K562 (cell line): ENCODE measurements around the gene APBB2. TPM values are rescaled to one million over a fixed set of nuclear protein-coding genes. Genes with fewer than 3 reads are reported as not detected.
A peak's percentile ranks its signal among the peaks of the same experiment; 100 is the strongest.

Experiments used
- ERF ChIP-seq: fragments of 450-650 bp; formaldehyde crosslinking; IDR thresholded peaks from 2 replicates; pipeline ENCODE4 v1.4.0; 2020; ENCODE audit warnings: mild to moderate bottlenecking, mixed read lengths
- KAT2B ChIP-seq: IDR thresholded peaks from one replicate; pipeline ENCODE4 v1.6.1; 2012; ENCODE audit warnings: low read depth, mild to moderate bottlenecking, control low read depth, inconsistent platforms, low read length, moderate library complexity
- KAT7 ChIP-seq: sonication (generic); formaldehyde crosslinking; IDR thresholded peaks from 2 replicates; pipeline ENCODE4 v1.8.0; 2022; ENCODE audit warnings: missing genetic modification reagents, mild to moderate bottlenecking, borderline replicate concordance
- MAFF ChIP-seq: IDR thresholded peaks from 2 replicates; pipeline ENCODE4 v1.6.1; 2012; ENCODE audit warnings: low read length, improper control_type of control experiment
- NFRKB ChIP-seq: fragments of 450-650 bp; IDR thresholded peaks from 2 replicates; pipeline ENCODE4 v1.6.1; 2016; ENCODE audit warnings: low read depth
- NFXL1 ChIP-seq: fragments of 450-650 bp; formaldehyde crosslinking; IDR thresholded peaks from 2 replicates; pipeline ENCODE4 v1.4.0; 2021; ENCODE audit warnings: mild to moderate bottlenecking
- NONO ChIP-seq, 2 experiments: fragments of 200-400 bp in 1 of 2; fragments of 450-650 bp in 1 of 2; formaldehyde crosslinking in 1 of 2; IDR thresholded peaks; 2 replicates each; pipeline ENCODE4 v1.6.1; 2017; ENCODE audit warnings: low read depth in 2 of 2, mild to moderate bottlenecking in 2 of 2, moderate library complexity in 2 of 2, low read length in 1 of 2
- RBM39 ChIP-seq: fragments of 200-400 bp; formaldehyde crosslinking; optimal IDR thresholded peaks from 2 replicates; pipeline ENCODE3; 2018; ENCODE audit warnings: low read depth, low read length
- ZNF253 ChIP-seq: fragments of 250-450 bp; sonication (Bioruptor Pico); conservative IDR thresholded peaks from 2 replicates; pipeline ENCODE4 v1.6.1; 2021; ENCODE audit warnings: mild to moderate bottlenecking
- ZNF311 ChIP-seq: fragments of 250-450 bp; sonication (Bioruptor Pico); IDR thresholded peaks from 2 replicates; pipeline ENCODE4 v1.4.0; 2020; ENCODE audit warnings: mild to moderate bottlenecking, moderate library complexity
- ZNF699 ChIP-seq: fragments of 250-450 bp; sonication (Bioruptor Pico); IDR thresholded peaks from 2 replicates; pipeline ENCODE4 v1.8.0; 2021; ENCODE audit warnings: mild to moderate bottlenecking, moderate library complexity; ENCODE audit not compliant: insufficient replicate concordance
- polyA plus RNA-seq, 8 experiments: library from polyadenylated mRNA; depleted of rRNA in 4 of 8; stranded (reverse) in 5 of 8; unstranded in 3 of 8; fragments of >200 nt; fragmentation: Nextera tagmentation in 2 of 8; fragmentation: Illumina TruSeq in 1 of 8; extraction: Ambion mirVana in 2 of 8; extraction: Trizol in 1 of 8; gene quantifications; 2 replicates each; pipeline versions ENCODE4 v1.2.1 to v1.2.3, GENCODE V29; 2011 to 2014; ENCODE audit warnings: inconsistent platforms in 1 of 8, missing spikeins in 1 of 8
- total RNA-seq, 7 experiments: library from RNA; depleted of rRNA in 6 of 7; stranded (reverse); fragments of >200 nt in 6 of 7; fragmentation: Illumina TruSeq in 2 of 7; extraction: Trizol in 2 of 7; gene quantifications; 2 replicates each; pipeline versions ENCODE4 v1.2.1 to v1.2.3, GENCODE V29; 2011 to 2021; ENCODE audit warnings: low replicate concordance in 1 of 7
- TF ChIP-seq, protein P1 (sequence below), 2 experiments: fragments of 250-450 bp in 1 of 2; fragments of 450-650 bp in 1 of 2; sonication (Bioruptor Pico) in 1 of 2; IDR thresholded peaks; 2 replicates each; pipeline versions ENCODE4 v1.6.1 to v1.8.0; 2016 to 2021; ENCODE audit warnings: mild to moderate bottlenecking in 2 of 2, moderate library complexity in 2 of 2, missing compliant biosample characterization in 1 of 2, missing genetic modification characterization in 1 of 2
- TF ChIP-seq, protein P2 (sequence below): sonication (generic); formaldehyde crosslinking; IDR thresholded peaks from 2 replicates; pipeline ENCODE4 v1.4.0; 2020; ENCODE audit warnings: mild to moderate bottlenecking, missing genetic modification reagents
- TF ChIP-seq, protein P3 (sequence below): fragments of 250-450 bp; sonication (Bioruptor Pico); IDR thresholded peaks from 2 replicates; pipeline ENCODE4 v1.9.0; 2021; ENCODE audit warnings: mild to moderate bottlenecking, inconsistent platforms
- TF ChIP-seq, protein P4 (sequence below): sonication (generic); formaldehyde crosslinking; IDR thresholded peaks from 2 replicates; pipeline ENCODE4 v1.8.1; 2023; ENCODE audit warnings: mild to moderate bottlenecking, missing genetic modification reagents
- TF ChIP-seq, protein P5 (sequence below): sonication (generic); formaldehyde crosslinking; IDR thresholded peaks from 2 replicates; pipeline ENCODE4 v1.8.0; 2022; ENCODE audit warnings: missing genetic modification reagents, mild to moderate bottlenecking, borderline replicate concordance
- TF ChIP-seq, protein P6 (sequence below): fragments of 250-450 bp; sonication (Bioruptor Pico); IDR thresholded peaks from 2 replicates; pipeline ENCODE4 v1.5.0; 2021; ENCODE audit warnings: mild to moderate bottlenecking, moderate library complexity

The APBB2 gene
- total and polyA plus RNA-seq, 9 of the 15 experiments (the other 6 are each of a cell fraction or from before 2014, with no cell fraction given), result 0.08 to 2.1 (median 1.4) TPM

DNA sequence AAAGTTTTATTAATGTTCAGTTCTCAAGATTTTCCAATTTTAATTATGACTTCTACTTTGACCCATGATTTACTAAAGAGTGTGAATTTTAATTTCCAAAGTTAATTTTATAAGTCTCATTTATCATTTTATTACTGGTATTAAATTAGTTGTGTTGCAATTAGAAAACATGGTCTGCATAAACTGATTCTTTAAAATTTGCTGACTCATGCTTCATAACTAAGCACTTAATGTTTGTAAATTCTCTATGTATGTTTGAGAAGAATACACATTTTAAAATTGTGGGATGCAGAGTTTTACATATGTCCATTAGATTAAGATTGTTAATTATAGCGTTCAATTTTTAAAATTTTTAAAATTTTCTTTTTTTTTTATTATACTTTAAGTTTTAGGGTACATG, 22.2 kb upstream of the APBB2 start (continued):
- TF ChIP-seq RBM39 (no peak), KAT7 (CRISPR knock-in tag) (no peak), ZNF699 (CRISPR knock-in tag) (no peak), KAT2B (no peak), NONO (IDR thresholded peaks at IDR 0.05; ENCODE audit: low read depth in 2 of 2, low read length in 1 of 2) (no peak), NFRKB (no peak), ERF (CRISPR knock-in tag) (no peak), ZNF311 (no peak), ZNF253 (CRISPR knock-in tag) (no peak), MAFF (peak; percentile 90), NFXL1 (no peak)
- TF ChIP-seq, protein P1, sequence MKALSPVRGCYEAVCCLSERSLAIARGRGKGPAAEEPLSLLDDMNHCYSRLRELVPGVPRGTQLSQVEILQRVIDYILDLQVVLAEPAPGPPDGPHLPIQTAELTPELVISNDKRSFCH (CRISPR knock-in tag; IDR thresholded peaks at IDR 0.05), result no peak
- TF ChIP-seq, protein P1 (tag; IDR thresholded peaks at IDR 0.05), result no peak
- TF ChIP-seq, protein P2, sequence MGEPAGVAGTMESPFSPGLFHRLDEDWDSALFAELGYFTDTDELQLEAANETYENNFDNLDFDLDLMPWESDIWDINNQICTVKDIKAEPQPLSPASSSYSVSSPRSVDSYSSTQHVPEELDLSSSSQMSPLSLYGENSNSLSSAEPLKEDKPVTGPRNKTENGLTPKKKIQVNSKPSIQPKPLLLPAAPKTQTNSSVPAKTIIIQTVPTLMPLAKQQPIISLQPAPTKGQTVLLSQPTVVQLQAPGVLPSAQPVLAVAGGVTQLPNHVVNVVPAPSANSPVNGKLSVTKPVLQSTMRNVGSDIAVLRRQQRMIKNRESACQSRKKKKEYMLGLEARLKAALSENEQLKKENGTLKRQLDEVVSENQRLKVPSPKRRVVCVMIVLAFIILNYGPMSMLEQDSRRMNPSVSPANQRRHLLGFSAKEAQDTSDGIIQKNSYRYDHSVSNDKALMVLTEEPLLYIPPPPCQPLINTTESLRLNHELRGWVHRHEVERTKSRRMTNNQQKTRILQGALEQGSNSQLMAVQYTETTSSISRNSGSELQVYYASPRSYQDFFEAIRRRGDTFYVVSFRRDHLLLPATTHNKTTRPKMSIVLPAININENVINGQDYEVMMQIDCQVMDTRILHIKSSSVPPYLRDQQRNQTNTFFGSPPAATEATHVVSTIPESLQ, result no peak
- TF ChIP-seq, protein P3, sequence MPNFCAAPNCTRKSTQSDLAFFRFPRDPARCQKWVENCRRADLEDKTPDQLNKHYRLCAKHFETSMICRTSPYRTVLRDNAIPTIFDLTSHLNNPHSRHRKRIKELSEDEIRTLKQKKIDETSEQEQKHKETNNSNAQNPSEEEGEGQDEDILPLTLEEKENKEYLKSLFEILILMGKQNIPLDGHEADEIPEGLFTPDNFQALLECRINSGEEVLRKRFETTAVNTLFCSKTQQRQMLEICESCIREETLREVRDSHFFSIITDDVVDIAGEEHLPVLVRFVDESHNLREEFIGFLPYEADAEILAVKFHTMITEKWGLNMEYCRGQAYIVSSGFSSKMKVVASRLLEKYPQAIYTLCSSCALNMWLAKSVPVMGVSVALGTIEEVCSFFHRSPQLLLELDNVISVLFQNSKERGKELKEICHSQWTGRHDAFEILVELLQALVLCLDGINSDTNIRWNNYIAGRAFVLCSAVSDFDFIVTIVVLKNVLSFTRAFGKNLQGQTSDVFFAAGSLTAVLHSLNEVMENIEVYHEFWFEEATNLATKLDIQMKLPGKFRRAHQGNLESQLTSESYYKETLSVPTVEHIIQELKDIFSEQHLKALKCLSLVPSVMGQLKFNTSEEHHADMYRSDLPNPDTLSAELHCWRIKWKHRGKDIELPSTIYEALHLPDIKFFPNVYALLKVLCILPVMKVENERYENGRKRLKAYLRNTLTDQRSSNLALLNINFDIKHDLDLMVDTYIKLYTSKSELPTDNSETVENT (CRISPR knock-in tag), result no peak
- TF ChIP-seq, protein P4, sequence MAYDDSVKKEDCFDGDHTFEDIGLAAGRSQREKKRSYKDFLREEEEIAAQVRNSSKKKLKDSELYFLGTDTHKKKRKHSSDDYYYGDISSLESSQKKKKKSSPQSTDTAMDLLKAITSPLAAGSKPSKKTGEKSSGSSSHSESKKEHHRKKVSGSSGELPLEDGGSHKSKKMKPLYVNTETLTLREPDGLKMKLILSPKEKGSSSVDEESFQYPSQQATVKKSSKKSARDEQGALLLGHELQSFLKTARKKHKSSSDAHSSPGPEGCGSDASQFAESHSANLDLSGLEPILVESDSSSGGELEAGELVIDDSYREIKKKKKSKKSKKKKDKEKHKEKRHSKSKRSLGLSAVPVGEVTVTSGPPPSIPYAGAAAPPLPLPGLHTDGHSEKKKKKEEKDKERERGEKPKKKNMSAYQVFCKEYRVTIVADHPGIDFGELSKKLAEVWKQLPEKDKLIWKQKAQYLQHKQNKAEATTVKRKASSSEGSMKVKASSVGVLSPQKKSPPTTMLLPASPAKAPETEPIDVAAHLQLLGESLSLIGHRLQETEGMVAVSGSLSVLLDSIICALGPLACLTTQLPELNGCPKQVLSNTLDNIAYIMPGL (CRISPR knock-in tag), result no peak
- TF ChIP-seq, protein P5, sequence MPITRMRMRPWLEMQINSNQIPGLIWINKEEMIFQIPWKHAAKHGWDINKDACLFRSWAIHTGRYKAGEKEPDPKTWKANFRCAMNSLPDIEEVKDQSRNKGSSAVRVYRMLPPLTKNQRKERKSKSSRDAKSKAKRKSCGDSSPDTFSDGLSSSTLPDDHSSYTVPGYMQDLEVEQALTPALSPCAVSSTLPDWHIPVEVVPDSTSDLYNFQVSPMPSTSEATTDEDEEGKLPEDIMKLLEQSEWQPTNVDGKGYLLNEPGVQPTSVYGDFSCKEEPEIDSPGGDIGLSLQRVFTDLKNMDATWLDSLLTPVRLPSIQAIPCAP (CRISPR knock-in tag), result no peak
- TF ChIP-seq, protein P6, sequence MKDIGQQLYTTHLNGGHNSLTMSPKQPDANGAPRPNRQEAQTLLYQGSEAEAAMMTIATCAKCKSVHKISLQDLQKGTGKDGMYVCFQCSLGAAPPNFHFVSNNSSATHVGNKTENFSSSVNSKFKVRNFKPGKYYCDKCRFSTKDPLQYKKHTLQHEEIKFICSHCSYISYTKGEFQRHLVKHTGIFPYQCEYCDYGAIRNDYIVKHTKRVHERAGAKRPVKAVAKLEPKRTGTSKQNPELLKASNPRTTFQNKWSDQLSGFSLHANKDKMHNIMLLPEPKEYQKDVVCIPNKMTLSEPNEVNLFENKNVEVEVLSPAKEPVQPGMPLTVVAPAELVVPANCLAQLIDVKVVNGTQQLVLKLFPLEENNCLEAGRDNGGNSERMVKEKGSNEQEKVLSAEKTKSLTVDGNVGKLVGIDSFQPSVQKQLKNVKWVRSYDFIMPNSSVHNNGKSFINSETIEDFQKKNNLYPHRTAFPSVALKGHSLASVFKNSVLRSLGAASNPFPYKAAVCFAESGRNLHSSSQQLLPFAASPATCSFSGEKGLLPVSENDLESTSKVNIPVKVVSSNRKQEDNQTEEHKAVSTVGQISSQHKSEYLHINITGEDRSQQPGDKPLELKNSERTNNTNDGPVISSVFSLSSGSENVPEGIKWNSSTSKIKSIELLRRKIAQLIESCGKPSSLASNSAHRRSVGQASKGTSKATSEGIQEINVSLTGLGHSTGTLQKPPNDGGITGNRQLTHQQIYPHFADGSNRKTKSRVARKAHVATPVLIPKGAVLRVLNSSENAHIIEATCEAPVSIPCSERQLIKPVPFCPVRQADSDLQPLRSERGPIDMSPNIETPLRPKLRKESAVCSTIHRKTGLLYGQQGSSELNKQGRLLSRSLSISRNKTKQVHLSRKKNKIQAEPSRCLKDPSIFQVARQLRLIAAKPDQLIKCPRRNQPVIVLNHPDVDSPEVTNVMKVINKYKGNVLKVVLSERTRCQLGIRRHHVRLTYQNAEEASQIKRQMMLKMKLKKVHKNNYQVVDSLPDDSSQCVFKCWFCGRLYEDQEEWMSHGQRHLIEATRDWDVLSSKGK, result no peak
